OCI-LY1 (cell line): Measurements from ENCODE around the gene SLAMF9.

ENCODE experiments used
- EZH2 ChIP-seq: fragments of 200-600 bp; sonication (generic), shearing (Covaris generic); IDR thresholded peaks from 2 replicates; pipeline ENCODE4 v1.8.0; 2017; ENCODE audit warnings: borderline replicate concordance, mixed run types, mild to moderate bottlenecking, antibody characterized with exemption, low read length, moderate library complexity, mixed read lengths
- TF ChIP-seq, protein P1 (sequence below): fragments of 200-600 bp; sonication (generic), shearing (Covaris generic); IDR thresholded peaks from 2 replicates; pipeline ENCODE4 v1.5.1; 2017; ENCODE audit warnings: mild to moderate bottlenecking, antibody characterized with exemption, low read length, moderate library complexity, mixed read lengths

DNA sequence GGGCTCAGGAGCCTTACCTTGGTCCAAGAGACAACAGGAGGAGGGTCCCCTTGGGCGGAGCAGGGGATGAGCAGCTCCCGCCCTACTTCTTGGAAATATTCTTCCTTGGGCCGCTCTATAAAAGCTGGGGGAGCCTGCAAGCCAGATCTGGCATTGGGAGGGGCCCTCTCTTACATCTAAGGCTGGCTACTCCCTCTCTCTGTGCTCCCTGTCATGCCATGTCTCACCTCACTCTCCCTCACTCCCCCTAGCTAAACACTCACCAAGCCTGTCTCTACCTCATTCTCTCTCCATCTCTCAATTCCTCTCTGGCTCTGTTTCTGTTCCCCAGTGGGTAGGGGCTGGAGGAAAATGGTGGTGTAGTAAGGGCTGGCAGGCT, 22.3 kb downstream of the SLAMF9 start:
- TF ChIP-seq, protein P1, sequence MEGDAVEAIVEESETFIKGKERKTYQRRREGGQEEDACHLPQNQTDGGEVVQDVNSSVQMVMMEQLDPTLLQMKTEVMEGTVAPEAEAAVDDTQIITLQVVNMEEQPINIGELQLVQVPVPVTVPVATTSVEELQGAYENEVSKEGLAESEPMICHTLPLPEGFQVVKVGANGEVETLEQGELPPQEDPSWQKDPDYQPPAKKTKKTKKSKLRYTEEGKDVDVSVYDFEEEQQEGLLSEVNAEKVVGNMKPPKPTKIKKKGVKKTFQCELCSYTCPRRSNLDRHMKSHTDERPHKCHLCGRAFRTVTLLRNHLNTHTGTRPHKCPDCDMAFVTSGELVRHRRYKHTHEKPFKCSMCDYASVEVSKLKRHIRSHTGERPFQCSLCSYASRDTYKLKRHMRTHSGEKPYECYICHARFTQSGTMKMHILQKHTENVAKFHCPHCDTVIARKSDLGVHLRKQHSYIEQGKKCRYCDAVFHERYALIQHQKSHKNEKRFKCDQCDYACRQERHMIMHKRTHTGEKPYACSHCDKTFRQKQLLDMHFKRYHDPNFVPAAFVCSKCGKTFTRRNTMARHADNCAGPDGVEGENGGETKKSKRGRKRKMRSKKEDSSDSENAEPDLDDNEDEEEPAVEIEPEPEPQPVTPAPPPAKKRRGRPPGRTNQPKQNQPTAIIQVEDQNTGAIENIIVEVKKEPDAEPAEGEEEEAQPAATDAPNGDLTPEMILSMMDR: no peak
- no peak for TF ChIP-seq EZH2
